Measurements from ENCODE around the gene LRBA.

Gene LRBA

GRCh38 chr4:150256841-150257730, 758.0 kb downstream of the LRBA start:
- no peak overlapping the region for H3K27ac Mint-ChIP-seq

GRCh38 chr4:150256225-150256620, 758.9 kb downstream of the LRBA start:
- Mint-ChIP-seq H3K27me3 (no peaks in the 10 kb centered on the region), H3K27ac (no peak overlapping the region), H3K36me3 (peaks cover 2% of the 10 kb centered on the region)

More at GRCh38 chr4:150256841-150257730, 758.0 kb downstream of the LRBA start:
- H3K27me3 Mint-ChIP-seq = no peaks in the 10 kb centered on the region
- H3K9me3 Mint-ChIP-seq (ENCODE audit: low read depth) = no peaks in the 10 kb centered on the region
- H3K4me1 Mint-ChIP-seq (ENCODE audit: low read depth) = no peaks in the 10 kb centered on the region
- no peak overlapping the region for H3K4me3 Mint-ChIP-seq
- H3K36me3 Mint-ChIP-seq = peaks cover 2% of the 10 kb centered on the region

GRCh38 chr4:150255610-150256224, 759.4 kb downstream of the LRBA start:
- H3K4me3 Mint-ChIP-seq = no peak overlapping the region
- no peaks in the 10 kb centered on the region for H3K9me3 Mint-ChIP-seq (ENCODE audit: low read depth)
- no peaks in the 10 kb centered on the region for H3K36me3 Mint-ChIP-seq
- no peaks in the 10 kb centered on the region for H3K27me3 Mint-ChIP-seq
- H3K4me1 Mint-ChIP-seq (ENCODE audit: low read depth) = no peaks in the 10 kb centered on the region
- H3K27ac Mint-ChIP-seq = no peak overlapping the region

More at GRCh38 chr4:150256225-150256620, 758.9 kb downstream of the LRBA start:
- H3K9me3 Mint-ChIP-seq (ENCODE audit: low read depth) = no peaks in the 10 kb centered on the region
- H3K4me3 Mint-ChIP-seq = no peak overlapping the region
- no peaks in the 10 kb centered on the region for H3K4me1 Mint-ChIP-seq (ENCODE audit: low read depth)

GRCh38 chr4:150253965-150254630, 761.0 kb downstream of the LRBA start:
- Mint-ChIP-seq H3K9me3 (ENCODE audit: low read depth) (no peaks in the 10 kb centered on the region), H3K36me3 (no peaks in the 10 kb centered on the region)

GRCh38 chr4:150253416-150253815, 761.7 kb downstream of the LRBA start:
- H3K4me1 Mint-ChIP-seq (ENCODE audit: low read depth) = no peaks in the 10 kb centered on the region
- no peaks in the 10 kb centered on the region for H3K27me3 Mint-ChIP-seq
- no peaks in the 10 kb centered on the region for H3K9me3 Mint-ChIP-seq (ENCODE audit: low read depth)
- H3K27ac Mint-ChIP-seq = no peak overlapping the region
- H3K36me3 Mint-ChIP-seq = no peaks in the 10 kb centered on the region
- no peak overlapping the region for H3K4me3 Mint-ChIP-seq

More at GRCh38 chr4:150253965-150254630, 761.0 kb downstream of the LRBA start:
- Mint-ChIP-seq H3K27me3 (no peaks in the 10 kb centered on the region), H3K27ac (no peak overlapping the region), H3K4me1 (ENCODE audit: low read depth) (no peaks in the 10 kb centered on the region), H3K4me3 (no peak overlapping the region)

- Mint-ChIP-seq H3K4me1 (ENCODE audit: low read depth) (no peaks in the 10 kb centered on the region), H3K36me3 (no peaks in the 10 kb centered on the region), H3K9me3 (ENCODE audit: low read depth) (no peaks in the 10 kb centered on the region), H3K27me3 (no peaks in the 10 kb centered on the region), H3K27ac (no peak overlapping the region), H3K4me3 (no peak overlapping the region)
Observed at GRCh38 chr4:150252741-150253140, 762.3 kb downstream of the LRBA start.

- no peaks in the 10 kb centered on the region for H3K27me3 Mint-ChIP-seq
- H3K27ac Mint-ChIP-seq = no peak overlapping the region
- no peaks in the 10 kb centered on the region for H3K9me3 Mint-ChIP-seq (ENCODE audit: low read depth)
- no peaks in the 10 kb centered on the region for H3K4me1 Mint-ChIP-seq (ENCODE audit: low read depth)
- no peak overlapping the region for H3K4me3 Mint-ChIP-seq
- H3K36me3 Mint-ChIP-seq = no peaks in the 10 kb centered on the region
Observed at GRCh38 chr4:150252306-150252705, 762.8 kb downstream of the LRBA start.

- H3K27me3 Mint-ChIP-seq = no peaks in the 10 kb centered on the region
- H3K4me1 Mint-ChIP-seq (ENCODE audit: low read depth) = no peaks in the 10 kb centered on the region
- H3K36me3 Mint-ChIP-seq = no peaks in the 10 kb centered on the region
- H3K4me3 Mint-ChIP-seq = no peak overlapping the region
- no peak overlapping the region for H3K27ac Mint-ChIP-seq
- H3K9me3 Mint-ChIP-seq (ENCODE audit: low read depth) = no peaks in the 10 kb centered on the region
Observed at GRCh38 chr4:150251752-150252190, 763.3 kb downstream of the LRBA start.

GRCh38 chr4:150250998-150251651, 764.0 kb downstream of the LRBA start:
- Mint-ChIP-seq H3K36me3 (no peaks in the 10 kb centered on the region), H3K4me3 (no peak overlapping the region), H3K9me3 (ENCODE audit: low read depth) (no peaks in the 10 kb centered on the region), H3K4me1 (ENCODE audit: low read depth) (no peaks in the 10 kb centered on the region), H3K27me3 (peaks cover 2% of the 10 kb centered on the region), H3K27ac (no peak overlapping the region)

- Mint-ChIP-seq H3K36me3 (no peaks in the 10 kb centered on the region), H3K4me3 (no peak overlapping the region), H3K4me1 (ENCODE audit: low read depth) (no peaks in the 10 kb centered on the region), H3K9me3 (ENCODE audit: low read depth) (no peaks in the 10 kb centered on the region), H3K27me3 (peaks cover 2% of the 10 kb centered on the region), H3K27ac (no peak overlapping the region)
Observed at GRCh38 chr4:150250293-150250997, 764.6 kb downstream of the LRBA start.

GRCh38 chr4:150248181-150248580, 766.9 kb downstream of the LRBA start:
- Mint-ChIP-seq H3K27me3 (peaks cover 2% of the 10 kb centered on the region), H3K4me1 (ENCODE audit: low read depth) (no peaks in the 10 kb centered on the region), H3K36me3 (no peaks in the 10 kb centered on the region), H3K9me3 (ENCODE audit: low read depth) (no peaks in the 10 kb centered on the region), H3K4me3 (no peak overlapping the region), H3K27ac (no peak overlapping the region)

GRCh38 chr4:150247184-150247583, 767.9 kb downstream of the LRBA start:
- Mint-ChIP-seq H3K9me3 (ENCODE audit: low read depth) (no peaks in the 10 kb centered on the region), H3K27ac (no peak overlapping the region), H3K27me3 (peaks cover 2% of the 10 kb centered on the region), H3K36me3 (no peaks in the 10 kb centered on the region), H3K4me1 (ENCODE audit: low read depth) (no peaks in the 10 kb centered on the region), H3K4me3 (no peak overlapping the region)

- Mint-ChIP-seq H3K4me3 (no peak overlapping the region), H3K36me3 (no peaks in the 10 kb centered on the region), H3K27me3 (peaks cover 2% of the 10 kb centered on the region), H3K9me3 (ENCODE audit: low read depth) (no peaks in the 10 kb centered on the region), H3K27ac (no peak overlapping the region), H3K4me1 (ENCODE audit: low read depth) (no peaks in the 10 kb centered on the region)
Observed at GRCh38 chr4:150244600-150244999, 770.5 kb downstream of the LRBA start.

GRCh38 chr4:150243932-150244331, 771.2 kb downstream of the LRBA start:
- no peaks in the 10 kb centered on the region for H3K4me1 Mint-ChIP-seq (ENCODE audit: low read depth)
- H3K27ac Mint-ChIP-seq = no peak overlapping the region

More at GRCh38 chr4:150243932-150244331, 771.2 kb downstream of the LRBA start:
- Mint-ChIP-seq H3K36me3 (no peaks in the 10 kb centered on the region), H3K4me3 (no peak overlapping the region), H3K9me3 (ENCODE audit: low read depth) (no peaks in the 10 kb centered on the region), H3K27me3 (peaks cover 2% of the 10 kb centered on the region)

Measured in activated naive CD8-positive, alpha-beta T cell (primary cell).